Measurements from ENCODE around the gene NOMO2. TPM values are rescaled to one million over a fixed set of nuclear protein-coding genes. Genes with fewer than 3 reads are reported as not detected.
"Not testable (repeated sequence)": the region's sequence is repeated elsewhere in the genome, so short reads cannot be mapped to it uniquely, and the experiment has no call there.

NOMO2 gene
- total and polyA plus RNA-seq, 2 experiments from 2014 or later = 135 TPM

GRCh38 chr16:18498430-18498829 lies 63.5 kb downstream of the NOMO2 start:
- in situ Hi-C loops (cut with MboI); H3K79me2 ChIP-seq (ENCODE audit: insufficient read depth); H3K27ac ChIP-seq; H2AFZ ChIP-seq; H3K4me2 ChIP-seq (ENCODE audit: unreplicated experiment); H3K4me1 ChIP-seq (ENCODE audit: insufficient read depth); H3K9me3 ChIP-seq (ENCODE audit: low read depth); H4K20me1 ChIP-seq (ENCODE audit: insufficient read depth); H3K4me3 ChIP-seq; H3F3A ChIP-seq (ENCODE audit: insufficient read depth); H3K36me3 ChIP-seq (ENCODE audit: low read depth); H3K9ac ChIP-seq; H3K27me3 ChIP-seq (replicated peaks; ENCODE audit: insufficient read depth); DNase-seq; H3K9me2 ChIP-seq (ENCODE audit: insufficient read depth): not testable (repeated sequence)
- WGBS, 2 experiments (ENCODE audit: low coverage in 1 of 2, low lambda C conversion rate in 2 of 2, missing lambda C conversion rate in 2 of 2) = no CpG with 5 or more reads among the region's 7 CpGs

GRCh38 chr16:18497032-18497431 lies 64.9 kb downstream of the NOMO2 start:
- H4K20me1 ChIP-seq (ENCODE audit: insufficient read depth); DNase-seq; in situ Hi-C loops (cut with MboI); H3K9ac ChIP-seq; H3K4me1 ChIP-seq (ENCODE audit: insufficient read depth); H3K9me3 ChIP-seq (ENCODE audit: low read depth); H3K27me3 ChIP-seq (replicated peaks; ENCODE audit: insufficient read depth); H3K9me2 ChIP-seq (ENCODE audit: insufficient read depth); H3K4me3 ChIP-seq; H3K27ac ChIP-seq; H3K36me3 ChIP-seq (ENCODE audit: low read depth); H3K4me2 ChIP-seq (ENCODE audit: unreplicated experiment); H3K79me2 ChIP-seq (ENCODE audit: insufficient read depth); H3F3A ChIP-seq (ENCODE audit: insufficient read depth); H2AFZ ChIP-seq: not testable (repeated sequence)
- no CpG with 5 or more reads among the region's 5 CpGs for WGBS, 2 experiments (ENCODE audit: low coverage in 1 of 2, low lambda C conversion rate in 2 of 2, missing lambda C conversion rate in 2 of 2)

GRCh38 chr16:18492118-18492897 lies 69.6 kb downstream of the NOMO2 start:
- H3K27ac ChIP-seq; H3K4me2 ChIP-seq (ENCODE audit: unreplicated experiment); H3K9me3 ChIP-seq (ENCODE audit: low read depth); H2AFZ ChIP-seq; DNase-seq; H3K9me2 ChIP-seq (ENCODE audit: insufficient read depth); H3K9ac ChIP-seq; H3K27me3 ChIP-seq (replicated peaks; ENCODE audit: insufficient read depth); in situ Hi-C loops (cut with MboI); H3F3A ChIP-seq (ENCODE audit: insufficient read depth); H3K36me3 ChIP-seq (ENCODE audit: low read depth); H3K4me1 ChIP-seq (ENCODE audit: insufficient read depth); H3K79me2 ChIP-seq (ENCODE audit: insufficient read depth); H4K20me1 ChIP-seq (ENCODE audit: insufficient read depth); H3K4me3 ChIP-seq: not testable (repeated sequence)
- no CpG with 5 or more reads among the region's 11 CpGs for WGBS, 2 experiments (ENCODE audit: low coverage in 1 of 2, low lambda C conversion rate in 2 of 2, missing lambda C conversion rate in 2 of 2)

- H3K4me2 ChIP-seq (ENCODE audit: unreplicated experiment); DNase-seq; H3K9me2 ChIP-seq (ENCODE audit: insufficient read depth); H2AFZ ChIP-seq; in situ Hi-C loops (cut with MboI); H3K9me3 ChIP-seq (ENCODE audit: low read depth); H3K4me1 ChIP-seq (ENCODE audit: insufficient read depth); H3K9ac ChIP-seq; H3K4me3 ChIP-seq; H3K36me3 ChIP-seq (ENCODE audit: low read depth); H3F3A ChIP-seq (ENCODE audit: insufficient read depth); H3K27ac ChIP-seq; H3K27me3 ChIP-seq (replicated peaks; ENCODE audit: insufficient read depth); H4K20me1 ChIP-seq (ENCODE audit: insufficient read depth); H3K79me2 ChIP-seq (ENCODE audit: insufficient read depth): not testable (repeated sequence)
- WGBS, 2 experiments (ENCODE audit: low coverage in 1 of 2, low lambda C conversion rate in 2 of 2, missing lambda C conversion rate in 2 of 2) = no CpG with 5 or more reads among the region's 8 CpGs
Observed at GRCh38 chr16:18436025-18436424, 125.9 kb downstream of the NOMO2 start.

DNA sequence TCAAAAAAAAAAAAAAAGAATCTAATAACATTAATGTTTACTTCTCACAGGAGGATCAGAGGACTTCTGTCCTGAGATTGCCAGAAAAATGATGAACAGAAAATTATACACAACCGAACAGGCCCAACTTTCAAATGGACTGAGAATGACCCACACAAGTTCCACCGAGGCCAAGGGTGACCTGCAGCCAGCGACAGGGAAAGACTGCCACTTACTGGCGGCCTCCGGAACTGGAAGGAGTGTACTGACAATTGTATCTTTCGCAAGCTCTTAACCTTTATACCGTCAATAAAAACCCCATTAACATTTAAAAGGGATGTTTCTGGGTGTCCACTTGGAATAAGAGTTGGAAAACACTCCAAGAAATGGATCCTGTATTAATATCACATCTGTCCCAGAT lies 146.1 kb downstream of the NOMO2 start:
- H3K4me3 ChIP-seq; H2AFZ ChIP-seq; H3K79me2 ChIP-seq (ENCODE audit: insufficient read depth); H3K36me3 ChIP-seq (ENCODE audit: low read depth); H3F3A ChIP-seq (ENCODE audit: insufficient read depth); H3K27me3 ChIP-seq (replicated peaks; ENCODE audit: insufficient read depth); H3K9ac ChIP-seq; H4K20me1 ChIP-seq (ENCODE audit: insufficient read depth); H3K4me1 ChIP-seq (ENCODE audit: insufficient read depth); H3K9me2 ChIP-seq (ENCODE audit: insufficient read depth); H3K27ac ChIP-seq; H3K4me2 ChIP-seq (ENCODE audit: unreplicated experiment); H3K9me3 ChIP-seq (ENCODE audit: low read depth); in situ Hi-C loops (cut with MboI); DNase-seq: not testable (repeated sequence)
- WGBS, 2 experiments (ENCODE audit: low coverage in 1 of 2, low lambda C conversion rate in 2 of 2, missing lambda C conversion rate in 2 of 2) = no CpG with 5 or more reads among the region's 7 CpGs

GRCh38 chr16:18409532-18410293 lies 152.2 kb downstream of the NOMO2 start:
- not testable (repeated sequence) for H3K9me2 ChIP-seq (ENCODE audit: insufficient read depth); H3K9me3 ChIP-seq (ENCODE audit: low read depth)
- no CpG with 5 or more reads among the region's 11 CpGs for WGBS, 2 experiments (ENCODE audit: low coverage in 1 of 2, low lambda C conversion rate in 2 of 2, missing lambda C conversion rate in 2 of 2)

DNA sequence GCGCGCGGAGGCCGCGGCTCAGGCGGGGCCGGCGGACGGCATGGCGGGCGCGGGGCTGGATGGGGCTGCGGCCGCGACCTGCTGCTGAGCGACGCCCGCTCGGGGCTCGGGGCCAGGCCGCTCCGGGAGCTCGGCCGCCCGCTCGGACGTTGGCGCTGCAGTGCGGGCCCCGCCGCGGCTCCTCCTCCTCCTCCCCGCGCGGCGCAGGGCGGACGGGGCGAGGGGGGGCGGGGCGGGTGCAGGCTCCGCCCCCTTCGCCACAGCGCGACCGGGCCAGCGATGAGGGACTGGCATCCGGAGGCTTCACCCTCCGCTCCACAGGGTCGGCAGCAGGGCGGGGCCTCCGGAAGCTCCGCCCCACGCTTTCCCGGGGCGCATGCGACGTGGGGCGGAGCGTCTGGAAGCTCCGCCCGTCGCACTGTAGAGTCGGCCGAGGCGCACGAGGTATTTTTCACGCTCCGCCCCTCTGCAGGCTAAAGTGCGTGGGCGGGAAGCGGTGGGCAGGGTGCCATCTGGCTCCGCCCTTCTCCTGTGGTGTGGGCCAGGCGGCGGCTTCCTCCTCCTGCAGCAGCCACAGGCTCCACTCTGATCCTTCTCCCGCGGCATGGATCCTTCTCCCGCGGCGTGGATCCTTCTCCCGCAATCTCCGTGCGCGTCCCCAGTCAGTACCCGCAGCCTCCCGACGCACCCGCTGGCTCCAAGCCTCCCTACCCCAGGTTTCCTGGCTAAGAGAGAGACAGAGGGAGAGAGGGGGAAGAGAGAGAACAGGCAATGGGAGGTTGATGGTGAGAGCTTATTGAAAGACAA lies 159.8 kb downstream of the NOMO2 start:
- H3K27ac ChIP-seq; H3K9ac ChIP-seq; H3K27me3 ChIP-seq (replicated peaks; ENCODE audit: insufficient read depth); H3K79me2 ChIP-seq (ENCODE audit: insufficient read depth); H3K4me2 ChIP-seq (ENCODE audit: unreplicated experiment); H3K4me1 ChIP-seq (ENCODE audit: insufficient read depth); H2AFZ ChIP-seq; H3K9me2 ChIP-seq (ENCODE audit: insufficient read depth); in situ Hi-C loops (cut with MboI); DNase-seq; H3K36me3 ChIP-seq (ENCODE audit: low read depth); H3K9me3 ChIP-seq (ENCODE audit: low read depth); H3F3A ChIP-seq (ENCODE audit: insufficient read depth); H3K4me3 ChIP-seq; H4K20me1 ChIP-seq (ENCODE audit: insufficient read depth): not testable (repeated sequence)
- no CpG with 5 or more reads among the region's 88 CpGs for WGBS, 2 experiments (ENCODE audit: low coverage in 1 of 2, low lambda C conversion rate in 2 of 2, missing lambda C conversion rate in 2 of 2)

More at GRCh38 chr16:18409532-18410293, 152.2 kb downstream of the NOMO2 start:
- H4K20me1 ChIP-seq (ENCODE audit: insufficient read depth); H3K4me3 ChIP-seq; H3K79me2 ChIP-seq (ENCODE audit: insufficient read depth); DNase-seq; H3F3A ChIP-seq (ENCODE audit: insufficient read depth); H3K36me3 ChIP-seq (ENCODE audit: low read depth); H3K9ac ChIP-seq; H3K27ac ChIP-seq; H3K4me2 ChIP-seq (ENCODE audit: unreplicated experiment); H2AFZ ChIP-seq; in situ Hi-C loops (cut with MboI); H3K4me1 ChIP-seq (ENCODE audit: insufficient read depth); H3K27me3 ChIP-seq (replicated peaks; ENCODE audit: insufficient read depth): not testable (repeated sequence)

Data from GM23248 (cell line).